Sciatic nerve (tissue), 2 donors: Measurements from ENCODE around the gene CFC1B. TPM values are rescaled to one million over a fixed set of nuclear protein-coding genes. Genes with fewer than 3 reads are reported as not detected.
"Not testable (repeated sequence)": the region's sequence is repeated elsewhere in the genome, so short reads cannot be mapped to it uniquely, and the experiment has no call there.

Experiments
- ATAC-seq: fragments of 200-7000 bp; cut with Tn5 transposase; one replicate; pipeline ENCODE4 v1.9.1; 2020; ENCODE audit warnings: mild to moderate bottlenecking, moderate library complexity
- DNase-seq: peaks from one replicate; pipeline ENCODE4 v3.0.0-alpha.2; 2020; ENCODE audit warnings: low spot score
- intact Hi-C: fragments of 100-400 bp; cut with DNase I; formaldehyde crosslinking; loops from one replicate; pipeline ENCODE4 v1.14.2; 2022
- total RNA-seq: library from RNA; stranded (reverse); fragmentation: NEBNext Ultra II Directional; extraction: Animal tissue kit (Norgen Biotek cat#: 25700); gene quantifications from one replicate; pipeline ENCODE4 v1.2.1, GENCODE V29; 2021
- donor health status: DM: no; HTN: no; CAD: no.
- donor health status: DM: no; HTN: no; CAD: no.

CFC1B gene
- total RNA-seq, 1 donor from 2014 or later = not detected

DNA sequence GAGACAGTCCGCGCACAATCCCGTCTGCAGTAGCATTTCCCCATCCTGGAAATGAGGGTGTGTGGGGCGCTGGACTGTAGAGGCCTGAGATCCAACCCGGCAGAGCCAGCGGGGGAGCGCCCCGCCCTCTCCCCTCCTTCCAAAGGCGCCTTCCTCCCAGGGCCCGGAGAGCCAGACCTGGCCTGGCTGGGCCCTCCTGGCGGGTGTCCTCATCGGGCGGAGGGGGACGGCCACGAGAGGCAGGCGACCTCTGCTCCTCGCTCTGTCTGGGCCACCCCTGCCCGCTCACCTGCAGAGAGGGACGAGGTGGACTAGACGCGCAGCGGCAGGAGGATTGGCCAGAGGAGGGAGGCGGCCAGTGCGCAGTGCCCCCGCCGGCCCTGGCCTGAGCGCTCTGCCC, 28.5 kb downstream of the CFC1B start:
- intact Hi-C loops, DNase-seq: not testable (repeated sequence)
- ATAC-seq = peak; percentile 35

DNA sequence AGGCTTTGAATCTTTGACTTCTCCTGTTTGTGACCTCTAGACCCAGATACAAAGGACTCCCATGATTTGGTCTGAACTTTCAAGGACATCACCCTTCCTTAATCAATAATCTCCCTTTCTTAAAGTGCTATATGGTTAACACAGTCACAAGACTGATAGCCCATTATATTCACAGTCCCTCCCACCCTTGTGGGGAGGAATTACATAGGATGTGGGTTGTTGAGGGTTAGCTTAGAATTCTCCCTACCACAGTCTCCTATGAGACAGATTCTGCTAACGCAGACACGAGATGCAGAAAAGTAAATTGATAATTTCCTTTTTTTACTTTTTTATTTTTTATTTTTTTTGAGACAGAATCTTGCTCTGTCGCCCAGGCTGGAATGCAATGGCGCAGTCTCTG, 33.2 kb downstream of the CFC1B start:
- DNase-seq, intact Hi-C loops: not testable (repeated sequence)

DNA sequence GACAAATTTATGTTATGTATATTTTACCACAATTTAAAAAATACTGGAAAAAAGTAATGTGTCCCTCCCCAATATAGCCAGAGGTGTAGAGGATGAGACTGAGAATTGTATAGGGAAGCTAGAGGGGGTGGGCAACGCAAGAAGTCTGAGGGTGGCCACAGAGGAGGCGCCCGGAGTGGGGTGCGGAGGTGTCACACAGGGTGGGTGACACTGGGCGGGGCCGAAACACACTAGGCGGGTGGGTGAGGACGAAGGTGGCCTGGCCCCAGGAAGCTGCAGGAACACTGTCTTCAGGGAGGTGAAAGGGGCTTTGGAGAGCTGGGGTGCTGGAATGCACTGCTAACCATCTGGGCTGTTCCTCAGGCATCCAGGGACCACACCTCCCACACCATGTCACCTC, 35.4 kb downstream of the CFC1B start:
- ATAC-seq, intact Hi-C loops, DNase-seq: not testable (repeated sequence)

More for the DNA sequence above, 33.2 kb downstream of the CFC1B start:
- not testable (repeated sequence) for ATAC-seq

DNA sequence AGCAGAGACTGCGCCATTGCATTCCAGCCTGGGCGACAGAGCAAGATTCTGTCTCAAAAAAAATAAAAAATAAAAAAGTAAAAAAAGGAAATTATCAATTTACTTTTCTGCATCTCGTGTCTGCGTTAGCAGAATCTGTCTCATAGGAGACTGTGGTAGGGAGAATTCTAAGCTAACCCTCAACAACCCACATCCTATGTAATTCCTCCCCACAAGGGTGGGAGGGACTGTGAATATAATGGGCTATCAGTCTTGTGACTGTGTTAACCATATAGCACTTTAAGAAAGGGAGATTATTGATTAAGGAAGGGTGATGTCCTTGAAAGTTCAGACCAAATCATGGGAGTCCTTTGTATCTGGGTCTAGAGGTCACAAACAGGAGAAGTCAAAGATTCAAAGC, 45.1 kb downstream of the CFC1B start:
- intact Hi-C loops, ATAC-seq, DNase-seq: not testable (repeated sequence)

DNA sequence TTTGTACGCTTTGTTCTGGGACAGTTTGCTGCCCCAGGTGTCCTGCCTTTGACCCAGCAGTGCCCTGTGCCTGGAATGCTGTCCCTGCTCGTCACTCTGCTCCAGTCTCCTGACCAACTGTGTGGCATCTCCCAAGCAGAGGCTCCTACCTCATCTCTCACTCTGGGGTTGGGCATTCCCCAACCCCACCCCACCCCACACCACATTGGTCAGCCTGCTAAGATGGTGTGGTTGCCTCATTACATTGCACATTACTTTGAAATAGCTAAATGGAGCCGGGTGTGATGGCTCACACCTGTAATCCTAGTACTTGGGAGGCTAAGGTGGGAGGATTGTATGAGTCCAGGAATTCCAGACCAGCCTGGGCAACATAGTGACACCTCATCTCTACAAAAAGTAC, 50.9 kb downstream of the CFC1B start:
- ATAC-seq, DNase-seq, intact Hi-C loops: not testable (repeated sequence)

DNA sequence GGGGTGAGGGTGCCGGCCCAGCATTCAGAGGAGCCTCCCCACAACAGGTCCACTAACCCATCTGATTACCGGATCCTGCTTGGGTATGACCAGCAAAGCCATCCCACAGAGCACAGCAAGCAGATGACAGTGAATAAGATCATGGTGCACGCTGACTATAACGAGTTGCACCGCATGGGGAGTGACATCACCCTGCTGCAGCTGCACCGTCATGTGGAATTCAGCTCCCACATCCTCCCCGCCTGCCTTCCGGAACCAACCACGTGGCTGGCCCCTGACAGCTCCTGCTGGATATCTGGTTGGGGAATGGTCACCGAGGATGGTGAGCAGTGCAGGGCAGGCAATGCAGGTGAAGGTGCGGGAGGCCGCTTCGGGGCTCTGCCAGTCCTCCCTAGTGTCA, 53.2 kb downstream of the CFC1B start:
- ATAC-seq, intact Hi-C loops, DNase-seq: not testable (repeated sequence)

DNA sequence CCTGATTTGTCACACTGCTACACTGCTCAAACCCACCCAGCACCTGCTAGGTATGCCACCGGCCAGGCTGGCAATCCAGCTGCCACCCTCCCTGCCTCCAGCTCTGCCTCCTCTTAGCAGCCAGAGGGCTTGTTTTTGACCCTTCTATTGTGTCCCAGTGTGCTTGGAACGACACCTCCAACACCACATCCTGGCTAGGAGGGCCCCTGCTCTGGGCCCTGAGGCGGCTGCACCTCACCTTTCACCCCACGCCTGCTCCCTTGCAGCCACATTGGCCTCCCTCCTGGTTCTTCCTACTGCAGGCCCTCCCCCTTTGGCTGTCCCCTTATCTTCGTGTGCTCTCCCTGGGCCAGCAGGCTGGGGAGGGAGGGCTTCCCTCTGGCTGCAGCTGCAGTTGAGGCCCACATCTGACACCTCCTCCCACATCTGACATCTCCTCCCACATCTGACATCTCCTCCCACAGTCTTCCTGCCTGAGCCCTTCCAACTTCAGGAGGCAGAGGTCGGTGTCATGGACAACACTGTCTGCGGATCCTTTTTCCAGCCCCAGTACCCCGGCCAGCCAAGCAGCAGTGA, 55.3 kb downstream of the CFC1B start:
- ATAC-seq = peak; percentile 20
- intact Hi-C loops, DNase-seq: not testable (repeated sequence)

DNA sequence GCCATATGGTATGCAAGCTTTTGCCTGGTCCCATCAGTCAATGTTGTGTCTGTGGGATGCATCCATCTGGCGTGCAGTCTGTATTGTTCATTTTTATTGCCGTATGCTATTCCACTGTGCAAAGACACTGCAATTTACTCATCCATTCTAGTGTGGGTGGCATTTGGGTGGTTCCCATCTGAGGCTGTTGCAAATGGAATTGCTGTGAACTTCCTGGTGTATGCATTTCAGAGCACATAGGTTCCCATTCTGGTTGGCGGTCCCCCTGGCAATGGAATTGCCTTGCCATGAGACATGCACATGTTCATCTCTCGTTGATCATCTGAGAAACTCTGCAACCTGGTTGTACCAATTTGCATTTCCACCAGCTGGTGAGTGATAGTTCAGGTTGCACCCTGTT, 56.5 kb downstream of the CFC1B start:
- ATAC-seq, DNase-seq, intact Hi-C loops: not testable (repeated sequence)

Other genes starting within 250 kb of the CFC1B start
- gene IMP4, start 178.3 kb upstream of the CFC1B start, total RNA-seq = 43.0 TPM
- gene PTPN18, start 165.2 kb upstream of the CFC1B start, total RNA-seq = 44.7 TPM
- gene POTEI, start 11.9 kb upstream of the CFC1B start, total RNA-seq = 0.27 TPM
- not detected for gene CFC1, start 78.4 kb downstream of the CFC1B start, total RNA-seq
- not detected for gene POTEJ, start 90.2 kb downstream of the CFC1B start, total RNA-seq
- not detected for gene GPR148, start 207.8 kb downstream of the CFC1B start, total RNA-seq
- not detected for gene AMER3, start 234.3 kb downstream of the CFC1B start, total RNA-seq